Measurements from ENCODE around the gene NRSN2. TPM values are rescaled to one million over a fixed set of nuclear protein-coding genes. Genes with fewer than 3 reads are reported as not detected.
"Not testable (repeated sequence)": the region's sequence is repeated elsewhere in the genome, so short reads cannot be mapped to it uniquely, and the experiment has no call there.

Gene NRSN2
- total and polyA plus RNA-seq, 8 donors = 31.9 to 41.5 (median 37.1) TPM

- no peaks in the 10 kb centered on the region for H3K36me3 ChIP-seq
- TF ChIP-seq, protein P1, sequence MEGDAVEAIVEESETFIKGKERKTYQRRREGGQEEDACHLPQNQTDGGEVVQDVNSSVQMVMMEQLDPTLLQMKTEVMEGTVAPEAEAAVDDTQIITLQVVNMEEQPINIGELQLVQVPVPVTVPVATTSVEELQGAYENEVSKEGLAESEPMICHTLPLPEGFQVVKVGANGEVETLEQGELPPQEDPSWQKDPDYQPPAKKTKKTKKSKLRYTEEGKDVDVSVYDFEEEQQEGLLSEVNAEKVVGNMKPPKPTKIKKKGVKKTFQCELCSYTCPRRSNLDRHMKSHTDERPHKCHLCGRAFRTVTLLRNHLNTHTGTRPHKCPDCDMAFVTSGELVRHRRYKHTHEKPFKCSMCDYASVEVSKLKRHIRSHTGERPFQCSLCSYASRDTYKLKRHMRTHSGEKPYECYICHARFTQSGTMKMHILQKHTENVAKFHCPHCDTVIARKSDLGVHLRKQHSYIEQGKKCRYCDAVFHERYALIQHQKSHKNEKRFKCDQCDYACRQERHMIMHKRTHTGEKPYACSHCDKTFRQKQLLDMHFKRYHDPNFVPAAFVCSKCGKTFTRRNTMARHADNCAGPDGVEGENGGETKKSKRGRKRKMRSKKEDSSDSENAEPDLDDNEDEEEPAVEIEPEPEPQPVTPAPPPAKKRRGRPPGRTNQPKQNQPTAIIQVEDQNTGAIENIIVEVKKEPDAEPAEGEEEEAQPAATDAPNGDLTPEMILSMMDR (IDR thresholded peaks at IDR 0.05) = no peak
- H3K9me3 ChIP-seq = no peaks in the 10 kb centered on the region
- H3K4me3 ChIP-seq = no peak overlapping the region
- DNase-seq (peak in 3 of 4 donors; percentile 39 to 85 (median 67)), ATAC-seq (peak; percentile 8)
- peaks cover 21 to 45% of the 10 kb centered on the region in 2 donors for H3K4me1 ChIP-seq
- intact Hi-C loops (cut with DNase I) = no loop called here
- no peaks in the 10 kb centered on the region for H3K27me3 ChIP-seq
- peak overlapping the region; percentile 79 to 82 for H3K27ac ChIP-seq
Measured at GRCh38 chr20:373171-373890, 26.4 kb downstream of the NRSN2 start.

DNA sequence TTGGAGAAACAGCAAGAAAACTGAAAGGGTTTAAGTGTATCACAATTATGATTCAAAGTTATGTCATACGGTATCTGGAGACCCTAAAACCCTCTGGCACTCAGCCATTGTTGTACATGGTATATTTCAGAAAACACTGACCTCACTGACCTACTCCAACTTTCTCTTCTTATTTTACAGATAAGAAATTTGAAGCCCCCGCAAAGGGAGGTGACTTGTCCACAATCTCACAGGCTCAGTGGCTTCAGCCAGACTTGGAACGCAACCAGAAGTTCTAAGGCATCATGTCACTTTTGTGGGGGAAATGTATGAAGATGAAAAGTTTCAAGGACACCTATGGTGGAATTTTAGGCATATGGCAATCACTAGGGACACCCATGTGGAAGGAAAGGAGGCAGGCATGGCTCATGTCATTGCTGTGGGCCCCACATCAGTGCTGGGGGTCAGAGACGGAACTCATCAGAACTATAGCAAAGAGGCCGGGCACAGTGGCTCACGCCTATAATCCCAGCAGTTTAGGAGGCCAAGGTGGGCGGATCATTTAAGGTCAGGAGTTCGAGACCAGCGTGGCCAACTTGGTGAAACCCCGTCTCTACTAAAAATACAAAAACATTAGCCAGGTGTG lies 28.5 kb downstream of the NRSN2 start:
- no peak overlapping the region for H3K4me3 ChIP-seq
- H3K36me3 ChIP-seq = no peaks in the 10 kb centered on the region
- TF ChIP-seq, protein P1 (IDR thresholded peaks at IDR 0.05) = no peak
- H3K4me1 ChIP-seq = peaks cover 21 to 46% of the 10 kb centered on the region in 2 donors
- H3K27me3 ChIP-seq = no peaks in the 10 kb centered on the region
- H3K9me3 ChIP-seq = no peaks in the 10 kb centered on the region
- no peak for ATAC-seq
- intact Hi-C loops (cut with DNase I) = no loop called here
- no peak for DNase-seq
- H3K27ac ChIP-seq = no peak overlapping the region

- intact Hi-C loops (cut with DNase I) = no loop called here
- DNase-seq (no peak), ATAC-seq (no peak)
- Histone ChIP-seq H3K36me3 (no peaks in the 10 kb centered on the region), H3K4me1 (peaks cover 15 to 43% of the 10 kb centered on the region in 2 donors), H3K27me3 (no peaks in the 10 kb centered on the region), H3K4me3 (no peak overlapping the region), H3K27ac (no peak overlapping the region), H3K9me3 (no peaks in the 10 kb centered on the region)
- TF ChIP-seq, protein P1 (IDR thresholded peaks at IDR 0.05) = no peak
Measured at GRCh38 chr20:376089-376488, 29.2 kb downstream of the NRSN2 start.

- H3K4me1 ChIP-seq = peaks cover 9 to 39% of the 10 kb centered on the region in 2 donors
- H3K27me3 ChIP-seq = no peaks in the 10 kb centered on the region
- ATAC-seq (no peak), DNase-seq (no peak)
- no peak overlapping the region for H3K4me3 ChIP-seq
- TF ChIP-seq, protein P1 (IDR thresholded peaks at IDR 0.05) = no peak
- intact Hi-C loops (cut with DNase I) = no loop called here
- no peaks in the 10 kb centered on the region for H3K9me3 ChIP-seq
- H3K27ac ChIP-seq = no peak overlapping the region
- H3K36me3 ChIP-seq = no peaks in the 10 kb centered on the region
Measured at GRCh38 chr20:376750-377149, 29.8 kb downstream of the NRSN2 start.

DNA sequence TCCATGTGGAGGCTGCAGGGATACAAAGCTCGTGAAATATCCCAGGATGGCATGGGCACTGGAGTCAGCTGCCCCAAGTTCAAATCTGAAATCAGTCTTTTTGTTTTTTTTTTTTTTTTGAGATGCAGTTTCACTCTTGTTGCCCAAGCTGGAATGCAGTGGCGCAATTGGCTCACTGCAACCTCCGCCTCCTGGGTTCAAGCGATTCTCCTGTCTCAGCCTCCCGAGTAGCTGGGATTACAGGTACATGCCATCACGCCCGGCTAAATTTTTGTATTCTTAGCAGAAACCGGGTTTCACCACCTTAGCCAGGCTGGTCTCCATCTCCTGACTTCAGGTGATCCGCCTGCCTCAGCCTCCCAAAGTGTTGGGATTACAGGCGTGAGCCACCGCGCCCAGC lies 30.7 kb downstream of the NRSN2 start:
- H3K4me1 ChIP-seq = peaks cover 3 to 39% of the 10 kb centered on the region in 2 donors
- H3K36me3 ChIP-seq; H3K9me3 ChIP-seq; H3K4me3 ChIP-seq; intact Hi-C loops (cut with DNase I); DNase-seq; H3K27ac ChIP-seq; ATAC-seq; H3K27me3 ChIP-seq: not testable (repeated sequence)

Data from left lung (tissue), 10 donors.